Activated naive CD8-positive, alpha-beta T cell treated with anti-CD3 and anti-CD28 coated beads, Interleukin-2, amount 50 U/mL, for 16 hours (primary cell): Measurements from ENCODE around the gene GATB.

ENCODE experiments used
- DNase-seq: peaks from one replicate; pipeline ENCODE4 v3.0.0-alpha.2; 2020; ENCODE audit warnings: low read depth, low spot score

GATB gene

DNA sequence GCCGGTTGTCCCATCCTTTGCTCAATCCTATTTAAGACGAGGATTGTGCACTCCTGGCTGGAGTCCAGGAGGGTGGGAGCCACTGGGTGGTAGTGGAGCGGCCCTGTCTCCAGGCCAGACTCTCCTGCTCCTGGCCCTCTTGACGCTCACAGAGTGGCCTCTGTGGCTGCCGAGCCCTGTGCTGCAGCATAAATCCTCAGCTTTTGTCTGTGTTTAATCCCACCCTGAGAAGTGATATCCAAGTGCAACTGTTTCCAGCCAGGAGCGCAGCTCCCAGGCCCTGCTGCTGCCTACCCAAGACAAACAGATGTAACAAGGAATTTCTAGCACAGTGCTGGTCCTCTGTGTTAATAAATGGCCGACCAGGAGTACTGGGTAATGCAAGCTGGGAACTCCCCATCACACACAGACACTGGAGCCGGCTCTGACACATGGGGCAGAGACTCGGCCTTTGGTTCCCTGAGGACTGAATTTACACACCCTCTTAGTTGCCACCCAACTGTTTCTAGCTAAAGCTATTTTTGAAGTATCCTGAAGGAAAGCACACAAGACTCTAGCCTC, 85.3 kb downstream of the GATB start:
- DNase-seq, result no peak

DNA sequence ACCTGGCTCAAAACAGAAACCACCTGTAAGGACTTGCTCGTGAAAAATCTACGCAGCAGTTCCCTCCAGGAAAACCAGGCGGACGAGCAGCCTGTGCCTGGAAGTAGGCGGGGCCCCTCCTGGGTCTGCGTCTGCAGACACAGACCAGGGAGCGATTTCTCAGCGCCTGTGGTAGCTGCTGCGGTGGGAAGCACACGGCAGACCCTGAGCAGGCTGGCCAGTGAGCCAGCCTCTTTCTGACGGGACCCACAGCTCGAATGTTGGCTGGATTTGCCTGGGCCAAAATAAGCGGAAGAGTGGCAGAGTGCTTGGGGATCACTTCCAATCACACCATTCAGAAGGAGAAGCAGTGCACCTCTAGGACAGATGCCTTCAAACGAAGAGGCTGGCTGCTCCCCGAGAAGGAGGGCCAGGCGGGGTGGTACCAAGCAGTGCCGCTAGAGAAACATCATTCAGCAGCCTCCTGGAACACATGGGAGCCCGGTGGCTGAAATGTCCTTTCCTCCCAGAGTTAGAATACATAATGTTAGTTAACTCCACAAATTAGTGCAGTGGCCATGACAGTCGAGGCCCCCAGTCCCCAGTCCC, 85.9 kb downstream of the GATB start:
- DNase-seq, result no peak

DNA sequence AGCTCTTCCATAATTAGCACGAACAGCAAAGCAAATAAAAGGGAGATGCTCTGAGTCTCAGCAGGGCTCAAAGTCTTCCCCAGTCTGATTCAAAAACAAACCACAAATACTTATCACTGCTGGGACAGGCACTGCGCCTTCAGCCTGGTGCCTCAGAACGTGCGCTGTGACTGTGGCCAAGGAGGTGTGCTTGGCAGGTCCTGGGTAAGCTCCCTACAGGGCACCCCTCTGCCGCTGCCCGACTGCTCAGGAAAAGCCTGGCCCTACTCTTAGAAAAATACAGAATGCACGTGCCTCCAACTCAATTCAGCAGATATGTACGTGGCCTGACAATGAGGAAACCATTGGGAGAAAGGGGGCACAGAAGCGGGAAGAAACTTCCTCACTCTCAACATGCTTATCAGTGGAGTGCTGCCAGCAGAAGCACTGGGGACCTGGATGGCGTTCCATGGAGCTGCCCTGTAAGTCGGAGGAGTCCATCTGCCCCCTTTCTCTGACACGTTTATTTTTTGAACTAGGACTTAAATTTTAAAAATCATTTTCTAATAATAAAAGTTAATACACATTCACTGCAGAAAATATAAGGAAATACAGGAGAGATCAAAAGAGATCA, 86.8 kb downstream of the GATB start:
- no peak for DNase-seq

DNA sequence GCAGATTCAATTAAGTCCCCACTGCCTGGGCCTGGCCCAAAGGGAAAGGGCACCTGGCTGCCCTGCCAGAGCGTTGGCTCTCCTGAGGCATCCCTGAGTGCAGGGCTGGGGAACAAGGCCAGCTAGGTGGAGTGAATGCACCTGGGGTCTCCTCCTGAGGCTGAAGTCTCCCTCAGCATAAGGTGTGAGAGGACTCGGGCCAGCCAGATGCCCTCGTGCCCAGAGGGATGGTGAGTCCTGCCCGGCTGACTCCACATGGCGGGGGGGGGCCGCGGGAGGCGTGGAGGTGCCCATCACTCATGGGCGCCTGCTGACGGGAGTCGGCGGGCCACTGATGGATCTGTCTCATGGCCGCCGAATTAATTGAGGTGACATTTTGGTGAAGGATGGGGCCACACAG, 87.8 kb downstream of the GATB start:
- DNase-seq, result no peak

DNA sequence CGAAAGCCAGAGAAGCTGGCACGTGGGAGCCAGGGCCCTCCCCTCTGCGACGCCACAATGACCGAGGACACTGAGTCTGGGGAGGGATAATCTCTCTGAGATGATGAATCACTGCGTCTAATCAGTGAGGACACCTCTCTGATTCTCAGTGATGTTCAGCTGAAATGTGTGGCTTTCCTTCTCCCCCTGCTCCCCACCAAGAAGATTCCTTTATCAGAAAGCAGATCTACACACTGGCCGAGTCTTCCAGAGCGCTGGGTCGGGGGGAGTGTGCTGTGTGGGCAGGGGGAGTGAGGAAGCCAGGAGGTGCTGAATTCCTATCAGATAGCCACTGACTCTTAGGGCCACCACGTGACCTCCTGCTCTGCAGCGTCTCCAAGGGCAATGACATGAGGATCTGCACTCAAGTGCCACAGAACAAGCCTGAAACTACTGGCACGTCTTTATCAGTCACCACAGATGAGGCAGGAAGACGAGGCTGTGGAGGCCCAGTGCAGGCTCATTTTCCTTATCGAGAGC, 89.2 kb downstream of the GATB start:
- no peak for DNase-seq

DNA sequence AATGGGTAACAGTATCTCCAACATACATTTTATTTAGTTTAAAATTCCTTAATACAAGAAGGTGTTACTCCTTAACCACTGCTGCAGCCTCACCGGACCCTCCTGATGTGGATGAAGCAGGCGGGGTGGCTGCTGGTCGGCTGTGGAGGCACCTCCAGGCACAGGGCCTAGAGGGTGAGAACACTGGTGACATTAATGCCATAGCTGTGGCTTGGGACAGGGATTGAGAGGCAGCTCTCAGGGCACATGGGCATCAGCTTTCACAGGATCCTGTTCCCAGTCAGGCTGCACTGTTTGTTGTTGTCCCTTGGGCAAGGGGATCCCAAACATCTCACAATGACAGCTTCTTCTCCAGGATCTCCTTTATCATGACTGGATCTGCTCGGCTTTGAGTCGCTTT, 90.0 kb downstream of the GATB start:
- DNase-seq, result no peak

DNA sequence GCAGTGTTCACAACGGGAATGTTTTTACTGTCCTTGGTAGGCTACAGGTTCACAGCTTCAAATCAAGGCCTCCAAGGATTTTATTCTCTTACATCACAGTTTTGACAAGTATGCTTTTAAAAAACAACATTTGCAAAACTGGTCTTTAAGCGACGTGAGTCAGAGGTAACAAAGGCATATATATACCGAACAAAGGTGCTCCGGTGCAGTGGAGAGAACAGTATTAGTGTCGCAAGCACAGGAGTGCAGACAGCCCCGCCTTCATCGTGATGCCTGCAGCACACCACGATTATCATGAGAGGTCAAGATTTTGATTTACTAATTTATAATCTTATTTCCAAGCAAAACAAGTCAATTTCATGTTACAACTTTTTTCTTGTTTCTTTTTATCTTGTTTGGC, 90.8 kb downstream of the GATB start:
- no peak for DNase-seq

DNA sequence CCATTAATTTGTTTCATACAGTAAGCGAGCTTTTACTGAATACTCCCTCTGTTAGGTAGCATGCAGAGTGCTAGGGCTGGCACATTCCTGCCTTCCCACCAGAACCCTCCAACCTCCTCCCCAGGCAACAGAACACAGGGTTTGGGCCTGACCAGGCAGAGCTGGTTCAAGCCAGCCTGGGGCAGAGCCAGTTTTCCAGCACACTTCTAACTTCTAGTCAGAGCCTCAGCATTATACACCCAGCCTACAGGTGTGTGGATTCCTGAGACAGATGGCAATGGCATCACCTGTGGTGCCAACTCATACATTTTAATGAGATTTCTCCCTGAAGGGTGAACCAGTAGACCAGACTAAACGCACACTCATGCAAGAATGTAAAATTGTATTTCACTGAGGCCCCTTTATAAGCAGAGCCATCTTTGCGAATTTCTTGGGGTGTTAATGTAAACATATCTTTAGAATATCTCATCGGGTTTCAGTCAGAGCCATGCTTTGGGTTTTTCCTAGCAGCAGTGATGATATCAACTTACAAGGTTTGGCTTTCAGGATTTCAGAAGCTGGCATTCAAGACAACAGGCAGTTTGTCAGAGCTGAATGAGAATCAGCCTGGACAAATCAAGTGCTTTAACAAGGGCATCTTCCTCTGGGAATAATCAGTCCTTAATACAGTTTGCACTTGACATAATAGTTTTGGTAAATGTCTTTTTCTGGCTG, 92.0 kb downstream of the GATB start:
- no peak for DNase-seq

DNA sequence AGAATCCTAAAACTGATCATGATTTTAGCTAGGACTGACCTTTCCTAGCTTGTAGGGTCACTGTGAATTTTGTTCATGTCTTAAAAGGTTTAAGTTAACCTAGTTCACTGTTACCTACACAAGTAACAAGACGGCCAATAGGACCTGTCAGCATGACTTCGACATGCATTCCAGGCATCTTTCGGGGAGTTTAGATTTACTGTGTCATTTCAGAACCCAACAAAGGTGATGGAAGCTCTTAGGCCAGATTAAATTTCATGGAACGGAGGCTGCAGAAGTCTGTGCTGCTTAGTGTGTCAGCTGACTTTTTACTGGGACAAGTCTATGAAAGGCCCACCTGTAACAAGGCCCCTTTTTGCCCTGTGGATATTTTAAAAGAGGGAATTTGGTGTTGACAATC, 93.1 kb downstream of the GATB start:
- DNase-seq, result no peak

DNA sequence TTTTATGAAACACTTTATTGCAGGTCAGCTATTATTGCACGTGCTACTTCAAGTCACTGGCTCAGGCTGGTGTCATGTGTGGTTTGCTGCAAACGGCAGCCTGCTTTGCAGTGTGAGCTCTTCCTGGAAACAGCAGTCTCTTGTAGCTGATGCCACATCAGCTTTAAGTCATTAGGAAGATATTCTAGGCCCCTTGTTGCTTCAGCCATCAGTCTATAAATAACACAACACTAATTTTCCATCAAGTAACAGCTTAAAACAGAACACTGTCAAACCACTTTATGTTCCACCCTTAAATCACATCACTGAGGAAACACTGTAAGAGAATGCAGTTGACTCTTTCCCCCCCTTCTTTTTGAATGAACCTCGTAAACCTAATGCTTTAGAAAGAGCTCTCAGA, 93.8 kb downstream of the GATB start:
- no peak for DNase-seq

DNA sequence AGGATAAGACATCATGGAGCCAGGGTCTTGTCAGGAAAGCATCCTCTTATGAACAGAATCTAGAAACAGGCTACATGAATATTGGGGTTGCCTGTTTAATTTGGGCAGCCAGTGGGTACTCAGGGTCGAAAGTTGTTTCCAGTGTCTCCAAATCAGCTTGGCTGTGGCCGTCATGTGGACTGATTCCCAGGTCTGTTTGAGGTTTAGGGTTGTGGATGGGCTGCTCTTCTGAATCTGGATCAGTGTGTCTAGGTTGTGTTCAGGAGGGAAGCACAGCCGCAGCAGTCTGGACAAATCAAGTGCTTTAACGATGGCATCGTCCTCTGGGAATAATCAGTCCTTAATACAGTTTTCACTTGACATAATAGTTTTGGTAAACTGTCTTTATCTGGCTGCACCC, 94.3 kb downstream of the GATB start:
- no peak for DNase-seq

DNA sequence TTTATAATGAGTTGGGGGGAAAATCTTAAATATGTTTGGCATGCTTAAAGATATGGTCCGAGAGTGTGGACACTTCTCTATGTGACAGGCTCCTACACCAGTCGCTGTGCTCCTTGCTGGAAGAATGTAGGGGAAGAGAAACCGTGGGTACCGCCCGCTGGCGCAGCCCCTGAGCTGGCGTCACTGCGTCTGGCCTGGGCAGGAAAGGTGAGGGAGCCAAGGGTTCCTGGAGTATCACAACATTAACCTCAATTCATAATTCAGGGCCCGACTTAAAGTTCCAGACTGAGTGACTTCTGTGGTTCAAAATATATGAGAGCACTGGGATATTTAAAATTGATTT, 95.1 kb downstream of the GATB start:
- DNase-seq, result no peak

DNA sequence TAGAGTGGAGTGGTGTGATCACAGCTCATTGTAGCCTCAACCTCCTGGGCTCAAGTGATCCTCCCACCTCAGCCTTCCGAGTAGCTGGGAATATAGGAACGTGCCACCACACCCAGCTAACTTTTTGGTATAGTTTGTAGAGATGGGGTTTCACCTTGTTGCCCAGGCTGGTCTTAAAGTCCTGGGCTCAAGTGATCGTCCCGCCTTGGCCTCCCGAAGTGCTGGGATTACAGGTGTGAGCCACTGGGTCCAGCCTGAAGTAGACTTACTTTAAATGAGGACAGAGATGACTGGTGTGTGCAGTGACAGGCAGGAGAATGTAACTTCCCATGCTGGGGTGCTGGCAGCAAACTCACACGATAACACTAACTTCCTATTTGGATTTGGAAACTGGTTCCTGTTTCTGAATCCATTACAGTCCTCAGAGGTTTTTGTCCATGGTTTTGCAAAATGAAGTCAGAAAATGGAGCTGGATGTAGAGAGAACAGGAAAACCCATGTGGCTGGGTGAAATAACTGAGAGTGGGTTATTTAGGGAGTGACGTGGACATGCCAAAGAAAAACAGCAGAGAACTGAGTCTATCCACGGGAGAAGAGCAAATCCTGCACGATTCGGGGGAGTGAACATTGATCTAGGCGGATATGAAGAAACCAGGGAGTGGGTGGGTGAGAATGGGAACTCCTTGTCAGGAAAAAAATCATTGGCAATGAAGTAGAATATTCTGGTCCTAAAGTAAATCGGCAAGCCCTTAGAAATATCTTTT, 95.6 kb downstream of the GATB start:
- no peak for DNase-seq

DNA sequence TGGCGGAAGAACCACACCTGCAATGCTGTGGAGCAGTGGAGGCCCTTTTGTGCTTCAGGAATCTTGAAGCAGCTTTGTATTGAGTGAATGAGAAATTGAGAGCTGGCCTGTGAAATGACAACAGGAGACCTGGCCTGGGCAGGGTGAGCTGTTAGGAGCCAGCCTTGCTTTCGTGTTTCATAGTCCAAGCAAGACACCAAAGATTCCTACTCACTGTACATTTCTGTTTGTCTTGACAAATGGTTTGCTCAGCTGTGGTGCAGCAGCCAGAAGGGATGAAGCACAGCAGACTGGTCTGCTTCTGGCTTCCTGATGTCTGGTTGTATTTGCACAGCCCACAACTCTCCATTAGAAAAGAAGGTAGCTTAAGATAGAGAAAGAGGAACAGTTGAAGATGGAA, 96.5 kb downstream of the GATB start:
- no peak for DNase-seq

DNA sequence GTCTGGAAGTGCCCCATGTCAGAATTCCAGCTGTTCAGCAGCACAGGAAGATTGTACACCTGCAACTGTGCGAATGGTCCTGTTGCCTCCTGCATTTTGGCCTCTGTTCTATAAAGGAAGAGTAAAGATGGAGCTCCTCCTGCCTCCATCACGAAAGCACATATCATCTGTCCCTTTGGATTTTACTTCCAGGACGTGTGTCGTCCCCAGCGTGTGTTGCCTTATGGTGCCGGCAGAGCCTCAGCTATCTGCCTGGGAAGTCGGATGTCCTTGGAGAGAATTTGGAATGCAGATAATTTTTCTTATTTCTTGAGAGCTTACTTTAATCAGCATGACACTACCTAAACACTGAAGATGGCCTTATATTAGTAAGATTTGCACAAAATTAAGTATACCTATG, 97.7 kb downstream of the GATB start:
- DNase-seq, result no peak

DNA sequence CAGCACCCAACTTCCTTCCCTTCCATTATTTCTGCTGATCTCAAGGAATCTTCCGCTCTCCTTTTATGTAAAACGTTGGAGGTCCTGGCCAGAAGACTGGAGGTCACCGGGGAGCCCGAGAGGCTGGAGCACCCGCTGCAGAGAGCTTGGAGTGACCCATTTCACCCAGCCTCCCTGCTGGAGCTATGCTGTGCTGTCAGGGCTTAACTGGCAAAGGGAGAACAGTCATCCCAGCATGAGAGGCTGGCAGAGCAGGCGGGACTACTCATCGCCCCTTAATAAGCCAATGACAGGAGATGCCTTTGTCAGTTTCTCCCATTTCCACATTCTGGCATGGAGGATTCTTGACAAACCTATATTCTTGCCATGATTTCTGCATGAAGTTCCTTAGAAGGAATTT, 98.9 kb downstream of the GATB start:
- no peak for DNase-seq

DNA sequence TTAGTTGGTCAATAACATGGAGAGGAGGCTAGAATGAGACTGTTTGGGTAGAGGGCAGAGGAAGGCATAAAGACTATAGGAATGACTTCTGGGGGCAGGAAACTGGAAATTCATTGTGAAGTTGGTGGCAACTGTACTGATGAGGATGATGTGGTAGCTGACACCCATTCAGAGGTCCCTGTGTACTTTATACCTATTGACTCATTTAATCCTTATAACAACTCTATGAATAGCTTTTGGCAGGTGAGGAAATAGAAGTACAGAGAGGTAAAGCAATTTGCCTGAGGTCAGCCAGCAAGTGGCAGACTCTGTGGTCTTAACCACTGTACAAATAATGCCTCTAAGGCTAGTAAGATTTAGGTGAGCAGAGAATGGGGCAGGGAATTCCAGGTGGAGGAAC, 100.1 kb downstream of the GATB start:
- no peak for DNase-seq

DNA sequence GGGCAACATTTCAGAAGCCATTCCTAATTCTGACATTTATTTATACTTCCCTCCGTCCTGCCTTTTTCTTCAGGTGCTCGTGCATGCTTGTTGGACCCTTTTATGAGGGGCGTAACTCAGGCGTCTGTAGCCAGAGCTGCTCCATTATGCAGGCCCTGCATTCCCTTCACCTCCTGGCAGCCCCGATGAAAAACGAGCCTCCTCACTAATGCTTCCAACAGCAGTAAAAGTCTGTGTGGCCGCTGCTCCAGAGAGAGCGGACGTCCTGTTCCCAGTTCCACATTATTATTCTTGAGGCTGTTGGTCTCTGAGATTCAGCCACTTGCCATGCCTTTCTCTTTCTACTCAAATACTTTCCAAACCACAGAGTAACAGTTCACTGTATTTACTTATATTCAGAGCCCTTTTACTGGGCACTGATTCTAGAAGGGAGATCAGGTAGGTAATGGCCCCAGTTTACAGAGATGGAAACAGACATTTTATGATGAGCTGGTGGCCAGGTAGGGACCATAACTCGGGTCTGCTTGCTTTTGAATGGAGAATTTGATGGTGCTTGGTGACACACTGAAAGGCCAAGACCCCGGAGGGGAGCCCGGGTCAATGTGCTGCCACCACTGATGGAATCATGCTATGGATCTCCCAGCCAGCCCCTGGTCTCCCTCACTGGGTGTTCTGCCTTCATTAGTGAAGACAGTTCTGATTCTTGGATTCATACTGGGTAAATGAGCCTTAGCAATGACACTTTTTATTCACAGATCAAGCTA, 101.0 kb downstream of the GATB start:
- no peak for DNase-seq

DNA sequence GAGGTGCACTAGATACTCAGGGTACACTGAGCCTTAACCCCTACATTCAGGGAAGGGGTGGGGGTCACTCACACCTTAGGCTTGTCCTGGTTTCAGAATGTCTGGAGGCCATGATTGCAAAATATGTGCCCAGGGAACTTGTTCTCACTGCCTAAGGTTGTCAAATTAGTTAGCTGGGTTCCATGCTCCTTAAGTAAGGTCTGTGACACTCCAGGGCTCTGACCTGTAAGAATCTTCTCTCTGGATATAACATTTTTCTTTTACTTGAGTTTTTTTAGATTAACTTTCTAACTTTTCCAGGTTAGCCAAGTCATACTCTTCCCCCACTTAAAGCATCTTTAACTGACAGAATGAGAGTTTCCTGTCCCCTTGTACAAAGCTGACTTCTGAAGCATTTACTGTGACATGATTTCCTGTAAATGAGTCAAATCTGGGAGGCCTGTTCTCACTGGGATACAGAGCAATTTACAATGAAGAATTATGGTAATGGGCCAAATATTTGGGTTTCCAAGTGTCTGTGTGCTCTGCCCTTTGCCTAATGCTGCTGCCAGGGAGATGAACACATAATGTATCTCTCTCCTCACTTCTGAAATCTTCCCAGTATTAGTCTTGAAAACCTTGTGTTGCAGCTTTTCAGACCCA, 101.7 kb downstream of the GATB start:
- no peak for DNase-seq

DNA sequence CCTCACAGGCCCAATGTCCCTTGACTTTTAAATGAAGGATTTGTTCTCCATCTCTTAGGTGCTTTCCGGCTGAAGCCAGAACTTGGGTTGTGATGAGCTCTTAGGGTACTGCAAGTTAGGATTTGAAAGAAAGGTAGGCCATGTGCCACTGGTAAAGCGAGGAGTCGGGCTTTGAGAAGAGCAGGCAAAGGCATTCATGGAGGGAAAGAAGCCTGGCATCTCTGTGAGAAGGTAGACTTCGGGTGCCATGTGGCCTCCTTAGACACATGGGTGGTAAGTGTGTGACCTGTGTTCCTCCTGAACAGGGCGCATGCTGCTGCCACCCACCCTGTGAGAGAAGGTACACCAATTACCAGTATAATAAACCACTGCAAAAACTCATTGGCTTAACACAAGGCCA, 102.9 kb downstream of the GATB start:
- DNase-seq, result no peak

DNA sequence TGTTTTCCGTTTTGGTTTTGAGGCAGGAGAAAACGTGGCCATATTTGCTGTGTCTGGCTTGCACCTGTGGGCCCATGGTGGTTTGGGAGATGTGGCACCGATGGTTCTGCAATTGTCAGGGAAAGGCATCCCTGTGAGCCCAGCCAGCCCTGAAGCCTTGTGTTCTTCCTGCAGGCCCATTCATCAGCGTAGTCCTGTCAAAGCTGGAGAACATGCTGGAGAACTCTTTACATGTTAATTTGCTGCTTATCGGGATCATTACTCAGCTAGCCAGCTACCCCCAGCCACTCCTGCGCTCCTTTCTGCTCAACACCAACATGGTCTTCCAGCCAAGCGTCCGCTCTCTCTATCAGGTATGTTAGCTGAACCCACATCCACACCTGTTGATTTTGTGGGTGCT, 104.7 kb downstream of the GATB start:
- DNase-seq, result no peak
